ENCODE measurements around the gene CENPP.
"Not testable (repeated sequence)": the region's sequence is repeated elsewhere in the genome, so short reads cannot be mapped to it uniquely, and the experiment has no call there.

The CENPP gene

GRCh38 chr9:92618633-92619225 lies 293.0 kb downstream of the CENPP start:
- TF ChIP-seq EZH2phosphoT487 (IDR thresholded peaks at IDR 0.05; ENCODE audit: low read length) (no peak), EZH2 (optimal IDR thresholded peaks at IDR 0.05; ENCODE audit: low read depth, low read length) (no peak)
- TF ChIP-seq, protein P1, sequence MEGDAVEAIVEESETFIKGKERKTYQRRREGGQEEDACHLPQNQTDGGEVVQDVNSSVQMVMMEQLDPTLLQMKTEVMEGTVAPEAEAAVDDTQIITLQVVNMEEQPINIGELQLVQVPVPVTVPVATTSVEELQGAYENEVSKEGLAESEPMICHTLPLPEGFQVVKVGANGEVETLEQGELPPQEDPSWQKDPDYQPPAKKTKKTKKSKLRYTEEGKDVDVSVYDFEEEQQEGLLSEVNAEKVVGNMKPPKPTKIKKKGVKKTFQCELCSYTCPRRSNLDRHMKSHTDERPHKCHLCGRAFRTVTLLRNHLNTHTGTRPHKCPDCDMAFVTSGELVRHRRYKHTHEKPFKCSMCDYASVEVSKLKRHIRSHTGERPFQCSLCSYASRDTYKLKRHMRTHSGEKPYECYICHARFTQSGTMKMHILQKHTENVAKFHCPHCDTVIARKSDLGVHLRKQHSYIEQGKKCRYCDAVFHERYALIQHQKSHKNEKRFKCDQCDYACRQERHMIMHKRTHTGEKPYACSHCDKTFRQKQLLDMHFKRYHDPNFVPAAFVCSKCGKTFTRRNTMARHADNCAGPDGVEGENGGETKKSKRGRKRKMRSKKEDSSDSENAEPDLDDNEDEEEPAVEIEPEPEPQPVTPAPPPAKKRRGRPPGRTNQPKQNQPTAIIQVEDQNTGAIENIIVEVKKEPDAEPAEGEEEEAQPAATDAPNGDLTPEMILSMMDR (IDR thresholded peaks at IDR 0.05; ENCODE audit: low read length) = no peak
- no peaks in the 10 kb centered on the region for H3K9me2 ChIP-seq (replicated peaks; ENCODE audit: insufficient read depth, low read length)
- H3K9me3 ChIP-seq (replicated peaks; ENCODE audit: insufficient read depth, low read length) = no peaks in the 10 kb centered on the region
- no peaks in the 10 kb centered on the region for H3K27me3 ChIP-seq (replicated peaks; ENCODE audit: insufficient read depth, low read length)
- H3K4me3 ChIP-seq (ENCODE audit: low read length) = no peak overlapping the region
- no peaks in the 10 kb centered on the region for H3K4me1 ChIP-seq (ENCODE audit: low read length)
- no peak overlapping the region for H3K4me2 ChIP-seq (ENCODE audit: low read depth, low read length)
- DNase-seq = no peak
- H3K27ac ChIP-seq (ENCODE audit: low read length) = no peak overlapping the region
- H3K9ac ChIP-seq (ENCODE audit: low read length) = no peak overlapping the region
- no peaks in the 10 kb centered on the region for H4K20me1 ChIP-seq (ENCODE audit: insufficient read depth, low read length)
- H2AFZ ChIP-seq (ENCODE audit: low read length) = no peak overlapping the region
- H3K36me3 ChIP-seq (replicated peaks; ENCODE audit: insufficient read depth, low read length) = peaks cover 12% of the 10 kb centered on the region; the same call in 1 of the 2 replicates
- H3F3A ChIP-seq (ENCODE audit: insufficient read depth, low read length) = no peaks in the 10 kb centered on the region
- no peaks in the 10 kb centered on the region for H3K79me2 ChIP-seq (ENCODE audit: low read length)

DNA sequence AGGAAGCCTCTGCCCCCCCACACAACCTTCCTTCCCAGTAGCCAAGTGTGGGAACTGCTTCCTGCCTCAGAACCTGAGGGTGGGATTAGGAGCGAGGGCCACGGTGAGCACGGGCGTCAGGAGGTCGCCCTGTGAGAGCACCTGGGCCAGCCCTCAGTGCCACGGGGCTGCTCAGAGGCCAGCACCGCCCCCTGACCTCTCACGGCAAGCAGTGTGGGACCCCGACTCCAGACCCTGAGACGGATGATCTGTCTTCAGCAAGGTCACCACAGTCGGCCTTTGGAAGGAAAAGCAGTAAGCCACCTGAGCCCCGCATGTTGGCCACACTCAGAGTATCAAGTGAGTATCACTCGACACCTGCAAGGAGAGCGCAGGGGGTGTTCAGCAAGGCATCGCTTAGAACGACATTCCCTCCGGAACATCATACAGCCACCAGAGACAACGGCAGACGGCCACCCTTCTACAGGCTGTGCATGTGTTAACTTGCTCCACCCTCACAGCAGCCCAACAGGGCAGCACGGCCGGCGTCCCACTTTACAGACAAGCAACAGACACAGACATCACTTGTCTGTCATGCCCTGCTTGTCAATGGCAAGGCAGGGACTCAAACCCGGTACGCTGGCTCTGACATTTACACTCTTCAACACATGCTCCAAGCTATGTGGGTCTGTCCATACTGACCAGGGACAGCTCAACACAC lies 294.0 kb downstream of the CENPP start:
- Histone ChIP-seq H2AFZ (ENCODE audit: low read length) (no peak overlapping the region), H4K20me1 (ENCODE audit: insufficient read depth, low read length) (no peaks in the 10 kb centered on the region), H3K4me1 (ENCODE audit: low read length) (no peaks in the 10 kb centered on the region), H3K27me3 (replicated peaks; ENCODE audit: insufficient read depth, low read length) (no peaks in the 10 kb centered on the region), H3K79me2 (ENCODE audit: low read length) (no peaks in the 10 kb centered on the region), H3K9me3 (replicated peaks; ENCODE audit: insufficient read depth, low read length) (no peaks in the 10 kb centered on the region), H3K9me2 (replicated peaks; ENCODE audit: insufficient read depth, low read length) (no peaks in the 10 kb centered on the region), H3K9ac (ENCODE audit: low read length) (no peak overlapping the region), H3K4me2 (ENCODE audit: low read depth, low read length) (no peak overlapping the region), H3K4me3 (ENCODE audit: low read length) (no peak overlapping the region), H3F3A (ENCODE audit: insufficient read depth, low read length) (no peaks in the 10 kb centered on the region), H3K36me3 (replicated peaks; ENCODE audit: insufficient read depth, low read length) (peaks cover 10% of the 10 kb centered on the region; the same call in 1 of the 2 replicates), H3K27ac (ENCODE audit: low read length) (no peak overlapping the region)
- no peak for DNase-seq
- TF ChIP-seq, protein P1 (IDR thresholded peaks at IDR 0.05; ENCODE audit: low read length) = no peak
- TF ChIP-seq EZH2 (optimal IDR thresholded peaks at IDR 0.05; ENCODE audit: low read depth, low read length) (no peak), EZH2phosphoT487 (IDR thresholded peaks at IDR 0.05; ENCODE audit: low read length) (no peak)

DNA sequence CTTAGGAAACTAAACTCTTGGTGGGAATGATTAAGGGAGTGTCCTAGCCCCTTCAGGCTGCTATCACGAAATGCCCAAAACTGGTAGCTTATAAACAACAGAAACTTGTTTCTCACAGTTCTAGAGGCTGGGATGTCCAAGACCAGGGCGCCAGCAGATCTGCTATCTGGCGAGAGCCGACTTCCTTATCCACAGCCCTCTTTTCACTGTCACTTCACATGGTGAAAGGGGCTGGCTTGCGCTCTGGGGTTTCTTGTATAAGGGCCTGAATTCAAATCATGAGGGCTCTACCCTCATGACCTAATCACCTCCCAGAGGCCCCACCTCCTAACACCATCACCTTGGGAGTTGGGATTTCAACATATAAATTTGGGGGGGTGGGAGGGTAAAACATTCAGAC lies 295.1 kb downstream of the CENPP start:
- Histone ChIP-seq H3K9me2 (replicated peaks; ENCODE audit: insufficient read depth, low read length) (no peaks in the 10 kb centered on the region), H3K4me2 (ENCODE audit: low read depth, low read length) (no peak overlapping the region), H3K4me3 (ENCODE audit: low read length) (no peak overlapping the region), H3K79me2 (ENCODE audit: low read length) (no peaks in the 10 kb centered on the region), H3K27ac (ENCODE audit: low read length) (no peak overlapping the region), H3K4me1 (ENCODE audit: low read length) (no peaks in the 10 kb centered on the region), H3K27me3 (replicated peaks; ENCODE audit: insufficient read depth, low read length) (no peaks in the 10 kb centered on the region), H4K20me1 (ENCODE audit: insufficient read depth, low read length) (no peaks in the 10 kb centered on the region), H3K36me3 (replicated peaks; ENCODE audit: insufficient read depth, low read length) (no peaks in the 10 kb centered on the region), H2AFZ (ENCODE audit: low read length) (no peak overlapping the region), H3F3A (ENCODE audit: insufficient read depth, low read length) (no peaks in the 10 kb centered on the region), H3K9me3 (replicated peaks; ENCODE audit: insufficient read depth, low read length) (no peaks in the 10 kb centered on the region), H3K9ac (ENCODE audit: low read length) (no peak overlapping the region)
- DNase-seq = no peak
- TF ChIP-seq EZH2phosphoT487 (IDR thresholded peaks at IDR 0.05; ENCODE audit: low read length) (no peak), EZH2 (optimal IDR thresholded peaks at IDR 0.05; ENCODE audit: low read depth, low read length) (no peak)
- TF ChIP-seq, protein P1 (IDR thresholded peaks at IDR 0.05; ENCODE audit: low read length) = no peak

DNA sequence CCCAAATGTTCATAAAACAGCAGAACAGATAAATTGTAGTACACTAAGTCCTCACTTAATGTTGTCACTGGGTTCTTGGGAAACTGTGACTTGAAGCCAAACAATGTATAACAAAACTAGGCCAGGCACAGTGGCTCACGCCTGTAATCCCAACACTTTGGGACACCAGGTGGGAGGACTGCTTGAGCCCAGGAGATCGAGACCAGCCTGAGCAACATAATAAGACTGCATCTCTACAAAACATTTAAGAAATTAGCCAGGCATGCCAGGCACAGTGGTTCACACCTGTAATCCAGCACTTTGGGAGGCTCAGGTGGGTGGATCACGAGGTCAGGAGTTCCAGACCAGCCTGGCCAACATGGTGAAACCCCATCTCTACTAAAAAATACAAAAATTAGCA lies 298.2 kb downstream of the CENPP start:
- not testable (repeated sequence) for H3K27ac ChIP-seq (ENCODE audit: low read length); H3K9me2 ChIP-seq (replicated peaks; ENCODE audit: insufficient read depth, low read length); H3K9ac ChIP-seq (ENCODE audit: low read length); H3K9me3 ChIP-seq (replicated peaks; ENCODE audit: insufficient read depth, low read length); H3K4me3 ChIP-seq (ENCODE audit: low read length); H3K4me2 ChIP-seq (ENCODE audit: low read depth, low read length); H3K79me2 ChIP-seq (ENCODE audit: low read length); H3K4me1 ChIP-seq (ENCODE audit: low read length); H3K36me3 ChIP-seq (replicated peaks; ENCODE audit: insufficient read depth, low read length); H3K27me3 ChIP-seq (replicated peaks; ENCODE audit: insufficient read depth, low read length); H3F3A ChIP-seq (ENCODE audit: insufficient read depth, low read length); DNase-seq; H2AFZ ChIP-seq (ENCODE audit: low read length); H4K20me1 ChIP-seq (ENCODE audit: insufficient read depth, low read length)

Measured in MM.1S (cell line).